Stimulated activated CD4-positive, alpha-beta T cell treated with anti-CD3 and anti-CD28 coated beads, TNF-alpha, amount 100 ng/mL, for 4 hours (primary cell): ENCODE data around the gene INPP5E.

Experiments used
- DNase-seq, 3 experiments: peaks; one replicate each; pipeline ENCODE4 v3.0.0-alpha.2; 2020; ENCODE audit warnings: low read depth in 3 of 3

Gene INPP5E

GRCh38 chr9:136447173-136447778 lies 7.6 kb upstream of the INPP5E start:
- DNase-seq = no peak

DNA sequence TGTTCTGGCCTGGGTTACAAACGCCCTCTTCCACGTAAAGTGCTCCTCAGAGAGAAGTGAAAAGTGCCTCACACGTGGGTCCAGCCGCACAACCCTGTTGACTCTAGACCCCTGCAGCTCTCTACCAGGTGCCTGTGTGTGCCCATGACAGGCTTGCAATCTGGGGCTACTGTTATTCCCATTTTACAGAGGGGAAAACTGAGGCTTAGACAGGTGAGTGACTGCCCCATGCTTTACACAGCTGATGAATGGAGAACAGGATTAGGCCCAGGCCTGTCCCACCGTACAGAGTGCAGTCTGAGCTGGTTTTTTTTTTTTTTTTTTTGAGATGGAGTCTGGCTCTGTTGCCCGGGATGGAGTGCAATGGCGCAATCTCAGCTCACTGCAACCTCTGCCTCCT lies 6.2 kb upstream of the INPP5E start:
- no peak for DNase-seq

DNA sequence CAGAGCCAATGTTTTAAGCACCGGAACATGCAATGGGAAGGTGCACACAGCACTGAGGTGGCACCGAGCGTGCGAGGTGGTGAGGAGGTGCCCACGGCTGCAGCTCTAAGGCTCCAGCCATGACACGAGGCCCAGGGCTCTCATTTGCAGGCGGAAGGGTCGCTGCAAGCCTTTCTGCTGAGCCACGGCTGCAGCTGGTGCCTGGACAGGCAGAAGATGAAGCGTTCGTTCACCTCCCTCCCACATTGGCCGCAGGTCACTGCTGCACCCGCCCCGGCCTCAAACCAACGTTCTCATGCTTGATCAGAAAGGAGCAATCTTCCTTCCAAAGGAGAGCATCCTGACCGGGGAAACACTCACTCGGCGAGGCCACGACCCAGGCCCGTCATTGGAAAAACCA lies 4.5 kb upstream of the INPP5E start:
- no peak for DNase-seq

- DNase-seq = no peak
Observed at GRCh38 chr9:136443687-136444086, 4.0 kb upstream of the INPP5E start.

DNA sequence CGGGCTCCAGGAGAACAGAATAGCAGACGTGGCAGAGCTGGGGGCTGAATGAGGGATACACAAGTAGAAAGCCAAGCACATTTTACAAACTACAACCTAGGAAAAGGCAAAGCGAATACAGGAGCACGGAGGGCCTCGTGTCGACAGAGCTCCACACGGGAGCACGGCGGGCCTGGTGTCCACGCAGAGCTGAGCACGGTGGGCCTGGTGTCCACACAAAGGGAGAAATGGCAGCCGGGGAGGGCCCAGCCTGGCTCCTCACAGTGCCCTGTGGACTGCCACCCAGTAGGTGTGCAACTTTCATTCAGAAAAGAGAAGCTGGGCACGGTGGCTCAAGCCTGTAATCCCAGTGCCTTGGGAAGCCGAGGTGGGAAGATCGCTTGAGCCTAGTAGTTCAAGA lies 3.4 kb upstream of the INPP5E start:
- no peak for DNase-seq

DNA sequence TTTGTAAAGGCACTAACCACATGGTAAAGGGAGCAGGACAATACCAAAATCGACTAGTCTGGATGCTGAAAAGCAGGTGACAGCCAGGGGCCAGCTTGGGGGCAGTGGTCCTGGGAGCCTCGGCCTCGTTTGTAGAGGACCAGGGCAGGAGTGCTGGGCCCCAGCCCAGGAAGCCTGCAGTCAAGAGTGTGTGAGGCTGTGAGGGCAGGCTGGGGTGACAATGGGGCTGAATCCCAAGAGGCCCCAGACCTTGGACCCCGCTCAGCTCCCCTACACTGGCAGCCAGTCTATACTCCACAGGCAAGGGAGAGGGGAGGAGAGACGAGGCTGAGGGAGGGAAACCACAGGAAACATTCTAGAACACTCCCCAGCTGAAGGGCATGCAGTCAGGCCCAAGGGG lies 2.6 kb upstream of the INPP5E start:
- DNase-seq = no peak

DNA sequence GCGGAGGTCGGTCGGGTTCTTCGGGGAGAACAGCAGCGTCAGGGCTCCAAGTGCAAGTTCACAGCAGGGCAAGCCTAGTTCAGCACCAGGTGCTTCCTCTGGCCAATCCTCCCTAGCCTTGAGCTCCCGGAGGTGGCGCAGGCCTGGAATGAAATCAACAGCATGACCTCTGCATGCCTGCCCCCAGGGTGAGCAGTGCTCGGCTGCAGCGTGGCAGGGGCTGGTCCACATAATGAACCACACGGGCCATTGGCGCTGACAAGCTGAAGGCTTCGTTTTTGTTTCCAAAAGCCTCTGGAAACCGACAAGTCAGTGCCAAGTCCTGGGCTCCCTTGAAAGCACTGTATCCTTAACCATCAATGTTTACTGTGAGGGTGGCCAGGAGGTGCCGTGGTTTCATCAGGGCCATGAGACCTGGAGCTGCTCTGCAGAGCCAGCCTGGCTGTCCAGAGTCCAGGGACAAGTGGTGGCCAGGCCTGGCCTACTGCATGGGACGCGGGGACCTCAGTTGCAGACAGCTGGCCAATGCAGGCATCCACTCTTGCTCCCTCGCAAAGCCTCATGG lies 2.1 kb upstream of the INPP5E start:
- no peak for DNase-seq

- no peak for DNase-seq
Observed at GRCh38 chr9:136441191-136441680, 1.6 kb upstream of the INPP5E start.

DNA sequence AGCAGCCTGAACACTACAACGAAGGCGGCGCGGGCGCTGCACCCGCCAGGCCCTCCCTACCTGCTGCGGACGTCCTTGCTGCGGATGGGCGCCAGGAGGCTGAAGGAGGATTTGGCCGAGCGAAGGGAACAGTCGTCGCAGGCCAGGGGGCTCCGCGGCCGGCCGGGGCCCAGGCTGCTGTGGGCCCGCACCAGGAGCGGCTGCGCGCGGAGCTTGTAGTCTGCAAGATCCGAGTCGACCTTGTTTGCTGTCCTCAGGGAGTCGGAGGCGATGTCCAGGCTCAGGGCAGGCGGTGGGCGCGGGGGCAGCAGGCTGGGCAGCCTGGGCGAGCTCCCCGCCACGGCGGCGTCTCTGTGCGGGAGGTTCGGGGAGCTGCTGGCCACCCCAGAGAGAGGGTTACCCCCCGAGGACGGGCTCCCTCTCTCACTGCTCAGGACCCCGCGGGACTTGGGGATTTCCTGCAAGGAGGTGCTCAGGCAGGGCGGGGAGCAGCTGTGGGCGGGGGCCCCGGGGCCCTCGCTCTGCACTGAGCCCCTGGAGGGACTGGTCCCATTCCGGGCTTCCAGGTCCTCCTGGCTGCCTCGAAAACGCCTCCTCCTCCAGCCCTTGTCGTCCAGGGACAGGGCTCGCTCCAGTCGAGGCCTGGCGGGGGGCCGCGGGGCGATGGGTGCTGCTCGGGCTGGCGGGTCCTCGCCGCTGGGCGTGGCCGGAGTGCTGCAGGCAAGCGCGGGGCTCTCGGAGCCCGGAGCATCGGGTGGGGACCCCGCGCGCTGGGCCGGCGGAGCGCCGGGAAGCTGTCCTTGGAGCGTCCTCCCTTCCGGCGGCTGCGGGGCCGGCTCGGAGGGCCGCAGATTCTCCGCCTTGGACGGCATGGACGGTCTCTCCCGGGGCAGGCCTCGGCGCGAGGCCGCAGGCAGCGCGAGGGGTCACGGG lies 831 bp downstream of the INPP5E start:
- peak; percentile 42 to 46 (median 46) for DNase-seq

DNA sequence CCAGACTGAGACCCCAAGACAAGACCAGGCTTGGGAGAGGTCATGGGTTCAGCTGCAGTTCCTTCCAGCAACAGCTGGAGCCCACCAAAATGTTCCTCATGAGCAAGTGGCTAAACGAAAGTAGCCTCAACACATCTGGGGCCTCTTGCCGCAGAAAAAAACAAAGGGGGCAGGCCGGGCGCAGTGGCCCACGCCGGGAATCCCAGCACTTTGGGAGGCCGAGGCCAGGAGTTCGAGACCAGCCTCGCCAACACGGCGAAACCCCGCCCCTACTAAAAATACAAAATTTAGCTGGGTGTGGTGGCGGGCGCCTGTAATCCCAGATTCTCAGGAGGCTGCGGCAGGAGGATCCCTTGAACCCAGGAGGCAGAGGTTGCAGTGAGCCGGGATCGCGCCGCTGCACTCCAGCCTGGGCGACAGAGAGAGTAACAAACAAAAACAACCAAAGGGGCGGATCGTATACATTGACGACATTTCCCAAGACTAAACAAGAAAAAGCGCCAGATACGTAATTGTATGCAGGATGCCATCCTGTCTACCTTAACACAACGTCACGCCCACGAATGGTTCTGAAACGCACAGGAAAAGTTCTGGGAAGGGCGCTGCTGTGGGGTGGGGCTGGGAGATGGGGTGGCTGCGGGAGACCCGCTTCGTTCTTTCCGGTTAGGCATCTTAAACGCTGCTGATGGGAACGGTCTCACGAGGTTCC lies 1.7 kb downstream of the INPP5E start:
- no peak for DNase-seq

DNA sequence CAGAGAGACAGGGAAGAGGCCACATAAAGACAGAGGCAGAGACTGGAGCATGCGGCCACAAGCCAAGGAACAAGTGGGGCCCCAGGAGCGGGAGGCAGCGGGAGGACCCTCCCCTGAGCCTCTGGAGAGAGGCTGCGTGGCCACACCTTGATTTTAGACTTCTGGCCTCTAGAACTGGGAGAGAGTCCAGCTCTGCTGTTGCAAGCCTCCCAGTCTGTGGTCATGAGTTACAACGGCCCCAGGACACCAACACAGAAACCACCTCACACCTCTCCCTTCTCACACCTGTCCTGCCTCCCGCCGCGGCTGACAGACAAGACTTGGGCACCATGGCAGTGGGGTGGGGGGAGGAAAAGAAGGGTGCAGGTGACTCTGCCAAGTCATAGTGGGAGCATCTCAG lies 2.2 kb downstream of the INPP5E start:
- no peak for DNase-seq

- no peak for DNase-seq
Observed at GRCh38 chr9:136436055-136436634, 3.5 kb downstream of the INPP5E start.

DNA sequence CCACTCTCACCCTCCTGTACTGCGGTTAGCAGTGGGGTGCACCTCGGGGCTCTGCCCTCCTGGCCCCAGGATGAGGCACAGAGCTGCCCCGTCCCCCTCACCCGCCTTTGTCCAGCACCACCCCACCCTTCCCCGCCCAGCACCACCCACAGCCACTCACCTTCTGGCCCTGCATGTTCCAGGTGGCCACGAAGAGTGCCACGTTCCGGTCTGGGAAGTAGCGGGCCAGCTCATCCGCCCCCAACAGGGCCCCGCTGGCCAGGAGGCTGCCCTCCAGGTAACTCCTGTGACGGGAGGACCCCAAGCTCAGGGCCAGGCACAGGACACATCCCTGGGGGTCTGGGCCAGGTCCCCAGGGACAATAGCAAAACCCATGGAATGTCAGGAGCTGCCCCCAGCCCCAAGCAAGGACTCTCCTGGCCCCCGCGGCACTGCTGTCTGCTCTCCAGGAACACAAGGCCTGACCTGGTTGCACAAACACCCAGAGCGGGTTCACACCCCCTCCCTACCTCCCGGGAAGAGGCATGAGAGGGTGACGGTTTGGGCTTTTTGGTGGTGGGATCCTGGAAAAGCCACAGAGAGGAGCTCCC lies 5.0 kb downstream of the INPP5E start:
- DNase-seq = no peak

- no peak for DNase-seq
Observed at GRCh38 chr9:136433849-136434579, 5.6 kb downstream of the INPP5E start.

DNA sequence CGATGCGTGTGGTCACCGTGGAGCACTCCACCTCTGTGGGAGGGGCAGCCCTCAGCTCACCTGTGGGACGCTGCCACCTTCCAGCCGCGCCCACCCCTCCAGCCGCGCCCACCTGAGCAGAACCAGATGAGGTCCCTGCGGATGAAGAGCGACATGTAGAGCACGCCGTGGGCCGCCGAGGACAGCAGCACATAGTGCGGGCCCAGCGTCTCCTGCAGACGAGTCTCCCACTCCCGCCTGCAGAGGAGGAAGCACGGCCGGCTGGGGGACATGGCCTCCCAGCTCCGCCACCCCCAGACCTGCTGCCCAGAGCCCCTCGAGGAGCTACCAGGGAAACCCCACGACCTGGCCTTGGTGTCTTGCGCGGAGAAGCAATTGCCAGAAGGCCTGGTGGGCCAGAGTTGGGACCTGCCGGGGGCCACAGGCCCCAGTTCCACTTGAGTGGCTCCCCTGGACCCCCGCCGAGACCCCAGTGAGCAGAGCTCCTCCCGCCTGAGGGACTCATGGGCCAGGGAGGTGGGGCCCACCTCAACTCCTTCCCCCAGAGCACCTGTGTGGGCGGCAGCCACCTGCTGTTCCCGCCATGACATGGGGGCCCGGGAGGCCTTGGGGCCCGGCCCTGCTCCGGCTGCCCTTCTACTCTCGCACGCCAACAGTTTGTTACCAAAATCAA lies 6.5 kb downstream of the INPP5E start:
- DNase-seq = no peak

- no peak for DNase-seq
Observed at GRCh38 chr9:136432591-136432990, 7.1 kb downstream of the INPP5E start.

- DNase-seq = no peak
Observed at GRCh38 chr9:136431782-136432350, 7.8 kb downstream of the INPP5E start.

DNA sequence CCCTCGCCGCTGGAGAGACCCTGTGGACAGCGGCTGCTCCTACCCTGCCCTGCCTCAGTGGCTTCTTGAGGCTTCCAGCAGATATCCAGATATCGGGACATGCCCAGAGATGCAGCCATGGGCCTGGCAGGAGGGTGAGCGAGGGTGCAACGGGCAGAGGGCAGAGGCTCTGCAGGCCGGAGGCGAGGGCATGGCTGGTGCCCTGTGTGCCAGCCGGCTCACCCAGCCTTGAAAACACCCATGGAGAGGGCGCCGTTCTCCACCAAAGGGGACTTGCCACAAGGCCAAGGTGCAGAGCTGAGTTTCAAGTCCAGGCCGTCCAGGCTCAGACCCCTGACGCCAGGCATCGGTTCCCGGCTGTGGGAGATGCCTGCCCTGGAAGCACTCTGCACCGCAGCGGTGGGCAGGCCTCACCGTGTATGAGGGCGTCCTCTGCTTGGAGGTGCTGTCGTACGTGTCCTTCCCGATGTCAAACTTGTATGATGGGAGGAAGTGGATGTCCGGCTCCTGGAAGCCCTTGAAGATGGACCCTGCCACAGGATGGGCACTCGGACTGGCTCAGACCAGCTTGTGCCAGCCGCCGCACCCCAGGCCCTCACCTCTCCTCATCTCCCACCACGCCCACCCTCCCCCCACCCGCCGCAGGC lies 8.9 kb downstream of the INPP5E start:
- DNase-seq = no peak
